CD4-positive, alpha-beta T cell (primary cell): ENCODE data around the gene FABP6. TPM values are rescaled to one million over a fixed set of nuclear protein-coding genes. Genes with fewer than 3 reads are reported as not detected.

Experiments used
- ATAC-seq: fragments of 200-7000 bp; cut with Tn5 transposase; one replicate; pipeline ENCODE4 v1.10.0; 2022; ENCODE audit warnings: mild to moderate bottlenecking; ENCODE audit not compliant: poor library complexity
- CTCF ChIA-PET: fragments of 350-600 bp; sonication (Branson Sonifier 250); formaldehyde crosslinking; loops from one replicate; lab custom pipeline; 2021; ENCODE audit warnings: antibody characterized with exemption, inconsistent platforms; lab: Charles Lee
- POLR2A ChIA-PET: fragments of 350-600 bp; sonication (Branson Sonifier 250); formaldehyde crosslinking; loops from one replicate; lab custom pipeline; 2021; ENCODE audit warnings: antibody characterized with exemption, inconsistent platforms; lab: Charles Lee
- DNase-seq, 14 experiments: peaks; one replicate each; pipeline ENCODE4 v3.0.0-alpha.2; 2013 to 2020; ENCODE audit warnings: mixed read lengths in 2 of 14
- H3K27ac ChIP-seq, 2 donors: one replicate each; pipeline versions ENCODE4 v1.5.1 to v1.7.0; 2013; ENCODE audit warnings: low read length in 2 of 2, low read depth in 1 of 2, mild to moderate bottlenecking in 1 of 2
- H3K27me3 ChIP-seq, 2 experiments: 1 replicate in 1 of 2; 2 replicates in 1 of 2; pipeline versions ENCODE4 v1.6.1 to v1.7.0; 2013; ENCODE audit warnings: low read length in 2 of 2, control low read depth in 1 of 2, mild to moderate bottlenecking in 1 of 2, moderate library complexity in 1 of 2; ENCODE audit not compliant: insufficient read depth in 2 of 2, control insufficient read depth in 1 of 2
- H3K36me3 ChIP-seq: one replicate; pipeline ENCODE4 v1.6.1; 2013; ENCODE audit warnings: low read length, control low read depth; ENCODE audit not compliant: insufficient read depth
- H3K4me1 ChIP-seq: one replicate; pipeline ENCODE4 v1.6.1; 2013; ENCODE audit warnings: low read length, control low read depth; ENCODE audit not compliant: insufficient read depth
- H3K4me3 ChIP-seq: one replicate; pipeline ENCODE4 v1.5.1; 2013; ENCODE audit warnings: mild to moderate bottlenecking, low read length, moderate library complexity
- H3K9me3 ChIP-seq, 2 experiments: 1 replicate in 1 of 2; 2 replicates in 1 of 2; pipeline versions ENCODE4 v1.6.1 to v1.7.0; 2013; ENCODE audit warnings: low read length in 2 of 2, mild to moderate bottlenecking in 2 of 2, control low read depth in 1 of 2, moderate library complexity in 1 of 2; ENCODE audit not compliant: control insufficient read depth in 1 of 2, insufficient read depth in 1 of 2
- H3K27ac Mint-ChIP-seq: one replicate; pipeline ENCODE4 v1.8.0; 2020; ENCODE audit warnings: mixed read lengths
- H3K27me3 Mint-ChIP-seq: one replicate; pipeline ENCODE4 v1.8.0; 2021; ENCODE audit warnings: mixed read lengths
- H3K36me3 Mint-ChIP-seq: one replicate; pipeline ENCODE4 v1.8.0; 2021; ENCODE audit warnings: low read depth, mixed read lengths
- H3K4me1 Mint-ChIP-seq: one replicate; pipeline ENCODE4 v1.8.0; 2021; ENCODE audit warnings: low read depth, mixed read lengths
- H3K4me3 Mint-ChIP-seq: one replicate; pipeline ENCODE4 v1.8.0; 2020; ENCODE audit warnings: mild to moderate bottlenecking, mixed read lengths
- H3K9me3 Mint-ChIP-seq: one replicate; pipeline ENCODE4 v1.8.0; 2020; ENCODE audit warnings: mixed read lengths
- CTCF ChIP-seq: fragments of 200-600 bp; IDR thresholded peaks from one replicate; pipeline ENCODE4 v1.8.0; 2022; ENCODE audit warnings: antibody characterized with exemption, mild to moderate bottlenecking
- intact Hi-C, 2 experiments: fragments of 100-400 bp; cut with DNase I in 1 of 2; cut with micrococcal nuclease in 1 of 2; formaldehyde crosslinking; loops; one replicate each; pipeline versions ENCODE4 v1.15.1 to v1.9.0; 2023 to 2025; cut with DNase I, micrococcal nuclease
- total RNA-seq, 174 experiments: library from RNA in 2 of 174; stranded (reverse) in 2 of 174; gene quantifications; one replicate each; pipeline ENCODE4 v1.2.3 and lab custom pipeline; 2021 to 2026

The FABP6 gene
- total RNA-seq, 2 experiments from 2014 or later: not detected

GRCh38 chr5:160272889-160273288, 43.6 kb downstream of the FABP6 start:
- Mint-ChIP-seq H3K27me3 (no peaks in the 10 kb centered on the region), H3K4me1 (peaks cover 5% of the 10 kb centered on the region), H3K27ac (no peak overlapping the region), H3K4me3 (no peak overlapping the region), H3K36me3 (no peaks in the 10 kb centered on the region), H3K9me3 (no peaks in the 10 kb centered on the region)
- ATAC-seq (no peak), DNase-seq (no peak)
- H3K36me3 ChIP-seq: no peaks in the 10 kb centered on the region
- ChIA-PET POLR2A (no interaction called here), CTCF (interaction anchor here (1.0 kb wide), 1 partner anchor 55 kb away, joined by 3 read pairs; no protein-coding TSS in a partner anchor)
- H3K27me3 ChIP-seq: no peaks in the 10 kb centered on the region
- no peak overlapping the region for H3K27ac ChIP-seq
- H3K4me1 ChIP-seq: peaks cover 2% of the 10 kb centered on the region
- H3K4me3 ChIP-seq: no peak overlapping the region
- no peaks in the 10 kb centered on the region for H3K9me3 ChIP-seq
- intact Hi-C loops: no loop called here
- TF ChIP-seq CTCF: no peak

- ATAC-seq: no peak
- no peak for TF ChIP-seq CTCF
- Mint-ChIP-seq H3K36me3 (no peaks in the 10 kb centered on the region), H3K27me3 (no peaks in the 10 kb centered on the region), H3K4me3 (no peak overlapping the region), H3K4me1 (peaks cover 5% of the 10 kb centered on the region), H3K9me3 (no peaks in the 10 kb centered on the region), H3K27ac (no peak overlapping the region)
- H3K27ac ChIP-seq: no peak overlapping the region
- POLR2A ChIA-PET: no interaction called here
- H3K4me1 ChIP-seq: no peaks in the 10 kb centered on the region
- DNase-seq: no peak
- CTCF ChIA-PET: no interaction called here
- no peak overlapping the region for H3K4me3 ChIP-seq
- no peaks in the 10 kb centered on the region for H3K9me3 ChIP-seq
- intact Hi-C loops: no loop called here
- no peaks in the 10 kb centered on the region for H3K36me3 ChIP-seq
- no peaks in the 10 kb centered on the region for H3K27me3 ChIP-seq
Observed at GRCh38 chr5:160274483-160274931, 45.2 kb downstream of the FABP6 start.

- no peaks in the 10 kb centered on the region for H3K36me3 ChIP-seq
- no peak for TF ChIP-seq CTCF
- Mint-ChIP-seq H3K27me3 (no peaks in the 10 kb centered on the region), H3K9me3 (no peaks in the 10 kb centered on the region), H3K4me3 (no peak overlapping the region), H3K4me1 (no peaks in the 10 kb centered on the region), H3K27ac (no peak overlapping the region), H3K36me3 (no peaks in the 10 kb centered on the region)
- no peak overlapping the region for H3K27ac ChIP-seq
- ChIA-PET POLR2A (no interaction called here), CTCF (no interaction called here)
- ATAC-seq (no peak), DNase-seq (no peak)
- intact Hi-C loops: no loop called here
- no peaks in the 10 kb centered on the region for H3K4me1 ChIP-seq
- H3K9me3 ChIP-seq: no peaks in the 10 kb centered on the region
- H3K27me3 ChIP-seq: no peaks in the 10 kb centered on the region
- H3K4me3 ChIP-seq: no peak overlapping the region
Observed at GRCh38 chr5:160278343-160278742, 49.0 kb downstream of the FABP6 start.
